Activated CD4-positive, alpha-beta T cell treated with anti-CD3 and anti-CD28 coated beads for 36 hours (primary cell): ENCODE results near the gene GCLM. TPM values are rescaled to one million over a fixed set of nuclear protein-coding genes. Genes with fewer than 3 reads are reported as not detected.
"Not testable (repeated sequence)": the region's sequence is repeated elsewhere in the genome, so short reads cannot be mapped to it uniquely, and the experiment has no call there.

ENCODE experiments used
- ATAC-seq: fragments of 200-7000 bp; cut with Tn5 transposase; one replicate; pipeline ENCODE4 v1.10.0; 2021; ENCODE audit warnings: mild to moderate bottlenecking, moderate library complexity
- CTCF ChIA-PET: fragments of 350-600 bp; sonication (Branson Sonifier 250); formaldehyde crosslinking; loops from one replicate; lab custom pipeline; 2021; ENCODE audit warnings: antibody characterized with exemption; lab: Charles Lee
- POLR2A ChIA-PET: fragments of 350-600 bp; sonication (Branson Sonifier 250); formaldehyde crosslinking; loops from one replicate; lab custom pipeline; 2021; ENCODE audit warnings: antibody characterized with exemption, inconsistent platforms; lab: Charles Lee
- DNase-seq: peaks from one replicate; pipeline ENCODE4 v3.0.0-alpha.2; 2020
- H3K27ac Mint-ChIP-seq: one replicate; pipeline ENCODE4 v1.8.0; 2021; ENCODE audit warnings: mixed read lengths
- H3K27me3 Mint-ChIP-seq: one replicate; pipeline ENCODE4 v1.8.0; 2021; ENCODE audit warnings: mixed read lengths
- H3K36me3 Mint-ChIP-seq: one replicate; pipeline ENCODE4 v1.8.0; 2021; ENCODE audit warnings: low read depth, mixed read lengths
- H3K4me1 Mint-ChIP-seq: one replicate; pipeline ENCODE4 v1.8.0; 2021; ENCODE audit warnings: mixed read lengths
- H3K4me3 Mint-ChIP-seq: one replicate; pipeline ENCODE4 v1.8.0; 2021; ENCODE audit warnings: mild to moderate bottlenecking, moderate library complexity, mixed read lengths
- H3K9me3 Mint-ChIP-seq: one replicate; pipeline ENCODE4 v1.8.0; 2021; ENCODE audit warnings: low read depth, mixed read lengths
- intact Hi-C, 2 experiments: fragments of 100-400 bp; cut with DNase I in 1 of 2; cut with micrococcal nuclease in 1 of 2; formaldehyde crosslinking; loops; one replicate each; pipeline versions ENCODE4 v1.14.2 to v1.15.1; 2022 to 2024; cut with DNase I, micrococcal nuclease
- total RNA-seq, 2 experiments: library from RNA; stranded (reverse); gene quantifications; one replicate each; pipeline ENCODE4 v1.2.3, GENCODE V29; 2021

Gene GCLM
- total RNA-seq = 10 to 100 TPM; 12.8 to 19.2 TPM

GRCh38 chr1:93909146-93910050 is at the start of gene GCLM:
GCLM (minus strand) TSS chr1:93909430; CDS start chr1:93909163, 267 bp downstream.
- intact Hi-C loops = loop anchor here (1.0 to 5.0 kb wide), 7 partner anchors 30 to 728 kb away; partner anchors contain the start of genes DNTTIP2 (in 2 of the 2) and ABCD3 (in 1 of the 2)
- POLR2A ChIA-PET = interaction anchor here (0.7 kb wide), 1 partner anchor 30 kb away, joined by 3 read pairs; the partner anchor contains the start of gene DNTTIP2
- ATAC-seq (peak; percentile 84), DNase-seq (peak; percentile 93)
- CTCF ChIA-PET = interaction anchor here (0.6 to 1.4 kb wide), 8 partner anchors 14 to 362 kb away, joined by 3 to 4 read pairs (median 4); partner anchors contain the start of gene DNTTIP2
- H3K4me3 Mint-ChIP-seq = peak within 1 kb of the TSS; percentile 96
- peaks cover 34% of the 10 kb centered on the region for H3K4me1 Mint-ChIP-seq
- peaks cover 5% of the 10 kb centered on the region for H3K27me3 Mint-ChIP-seq
- peaks cover 4% of the 10 kb centered on the region for H3K36me3 Mint-ChIP-seq
- peak within 1 kb of the TSS; percentile 97 for H3K27ac Mint-ChIP-seq
- H3K9me3 Mint-ChIP-seq = peaks cover 5% of the 10 kb centered on the region

- Mint-ChIP-seq H3K4me1 (no peaks in the 10 kb centered on the region), H3K36me3 (peaks cover 7% of the 10 kb centered on the region), H3K27ac (no peak overlapping the region), H3K4me3 (no peak overlapping the region), H3K27me3 (peaks cover 4% of the 10 kb centered on the region), H3K9me3 (peaks cover 25% of the 10 kb centered on the region)
- CTCF ChIA-PET = interaction anchor here (0.6 to 1.3 kb wide), 4 partner anchors 10 to 1399 kb away, joined by 3 read pairs; no protein-coding TSS in a partner anchor
- ATAC-seq (no peak), DNase-seq (no peak)
- intact Hi-C loops = no loop called here
- POLR2A ChIA-PET = no interaction called here
Observed at GRCh38 chr1:93958726-93959100, 49.5 kb upstream of the GCLM start.

GRCh38 chr1:93958032-93958725 is 48.9 kb upstream of the GCLM start:
- peaks cover 7% of the 10 kb centered on the region for H3K36me3 Mint-ChIP-seq
- ATAC-seq (no peak), DNase-seq (no peak)
- H3K4me1 Mint-ChIP-seq = no peaks in the 10 kb centered on the region
- ChIA-PET CTCF (interaction anchor here (0.6 to 1.3 kb wide), 4 partner anchors 9 to 1399 kb away, joined by 3 read pairs; no protein-coding TSS in a partner anchor), POLR2A (no interaction called here)
- intact Hi-C loops = no loop called here
- H3K27ac Mint-ChIP-seq = no peak overlapping the region
- H3K4me3 Mint-ChIP-seq = no peak overlapping the region
- H3K27me3 Mint-ChIP-seq = peaks cover 4% of the 10 kb centered on the region
- peaks cover 25% of the 10 kb centered on the region for H3K9me3 Mint-ChIP-seq

GRCh38 chr1:93955765-93956164 is 46.5 kb upstream of the GCLM start:
- CTCF ChIA-PET = no interaction called here
- no peak for ATAC-seq
- Mint-ChIP-seq H3K36me3 (peaks cover 10% of the 10 kb centered on the region), H3K4me3 (no peak overlapping the region), H3K9me3 (peaks cover 40% of the 10 kb centered on the region), H3K27ac (no peak overlapping the region), H3K4me1 (no peaks in the 10 kb centered on the region), H3K27me3 (peaks cover 4% of the 10 kb centered on the region)
- intact Hi-C loops = no loop called here
- POLR2A ChIA-PET = no interaction called here
- no peak for DNase-seq

- H3K4me1 Mint-ChIP-seq, H3K27me3 Mint-ChIP-seq, POLR2A ChIA-PET, H3K4me3 Mint-ChIP-seq, DNase-seq, H3K36me3 Mint-ChIP-seq, H3K27ac Mint-ChIP-seq, CTCF ChIA-PET, intact Hi-C loops, ATAC-seq: not testable (repeated sequence)
- H3K9me3 Mint-ChIP-seq = peaks cover 15% of the 10 kb centered on the region
Observed at GRCh38 chr1:93947002-93947686, 37.9 kb upstream of the GCLM start.

- ChIA-PET CTCF (no interaction called here), POLR2A (no interaction called here)
- no peak overlapping the region for H3K27ac Mint-ChIP-seq
- ATAC-seq (no peak), DNase-seq (no peak)
- H3K9me3 Mint-ChIP-seq = peaks cover 13% of the 10 kb centered on the region
- H3K36me3 Mint-ChIP-seq = no peaks in the 10 kb centered on the region
- intact Hi-C loops = no loop called here
- no peak overlapping the region for H3K4me3 Mint-ChIP-seq
- H3K4me1 Mint-ChIP-seq = no peaks in the 10 kb centered on the region
- H3K27me3 Mint-ChIP-seq = no peaks in the 10 kb centered on the region
Observed at GRCh38 chr1:93938461-93939145, 29.4 kb upstream of the GCLM start.

- H3K27me3 Mint-ChIP-seq = no peaks in the 10 kb centered on the region
- ChIA-PET CTCF (no interaction called here), POLR2A (no interaction called here)
- intact Hi-C loops = no loop called here
- no peak overlapping the region for H3K27ac Mint-ChIP-seq
- H3K9me3 Mint-ChIP-seq = peaks cover 13% of the 10 kb centered on the region
- ATAC-seq = no peak
- no peak for DNase-seq
- H3K4me1 Mint-ChIP-seq = no peaks in the 10 kb centered on the region
- H3K36me3 Mint-ChIP-seq = no peaks in the 10 kb centered on the region
- no peak overlapping the region for H3K4me3 Mint-ChIP-seq
Observed at GRCh38 chr1:93937997-93938396, 28.8 kb upstream of the GCLM start.

- no peak for ATAC-seq
- peaks cover 8% of the 10 kb centered on the region for H3K27me3 Mint-ChIP-seq
- no peak overlapping the region for H3K27ac Mint-ChIP-seq
- peaks cover 12% of the 10 kb centered on the region for H3K9me3 Mint-ChIP-seq
- ChIA-PET CTCF (no interaction called here), POLR2A (no interaction called here)
- no peak for DNase-seq
- no peaks in the 10 kb centered on the region for H3K36me3 Mint-ChIP-seq
- intact Hi-C loops = no loop called here
- no peak overlapping the region for H3K4me3 Mint-ChIP-seq
- no peaks in the 10 kb centered on the region for H3K4me1 Mint-ChIP-seq
Observed at GRCh38 chr1:93925206-93925605, 16.0 kb upstream of the GCLM start.

- Mint-ChIP-seq H3K4me1 (no peaks in the 10 kb centered on the region), H3K9me3 (no peaks in the 10 kb centered on the region), H3K4me3 (no peak overlapping the region), H3K27me3 (peaks cover 1% of the 10 kb centered on the region), H3K36me3 (no peaks in the 10 kb centered on the region), H3K27ac (no peak overlapping the region)
- DNase-seq (no peak), ATAC-seq (no peak)
- CTCF ChIA-PET = interaction anchor here (1.4 kb wide), 1 partner anchor 39 kb away, joined by 3 read pairs; no protein-coding TSS in a partner anchor
- POLR2A ChIA-PET = no interaction called here
- intact Hi-C loops = no loop called here
Observed at GRCh38 chr1:93919780-93920179, 10.6 kb upstream of the GCLM start.

- ChIA-PET CTCF (no interaction called here), POLR2A (no interaction called here)
- no peaks in the 10 kb centered on the region for H3K36me3 Mint-ChIP-seq
- H3K27me3 Mint-ChIP-seq = peaks cover 7% of the 10 kb centered on the region
- intact Hi-C loops = no loop called here
- no peak for DNase-seq
- no peak for ATAC-seq
- H3K4me1 Mint-ChIP-seq = no peaks in the 10 kb centered on the region
- no peaks in the 10 kb centered on the region for H3K9me3 Mint-ChIP-seq
- no peak overlapping the region for H3K27ac Mint-ChIP-seq
- H3K4me3 Mint-ChIP-seq = no peak overlapping the region
Observed at GRCh38 chr1:93917302-93917701, 8.1 kb upstream of the GCLM start.
